GM18868 (cell line): ENCODE measurements around the gene GPRASP3.
"Not testable (repeated sequence)": the region's sequence is repeated elsewhere in the genome, so short reads cannot be mapped to it uniquely, and the experiment has no call there.

ENCODE experiments used
- ATAC-seq: cut with Tn5 transposase; IDR thresholded peaks from one replicate; pipeline ENCODE4 v1.9.1; 2021; ENCODE audit warnings: mild to moderate bottlenecking, moderate library complexity; ENCODE audit not compliant: unreplicated experiment

GPRASP3 gene

DNA sequence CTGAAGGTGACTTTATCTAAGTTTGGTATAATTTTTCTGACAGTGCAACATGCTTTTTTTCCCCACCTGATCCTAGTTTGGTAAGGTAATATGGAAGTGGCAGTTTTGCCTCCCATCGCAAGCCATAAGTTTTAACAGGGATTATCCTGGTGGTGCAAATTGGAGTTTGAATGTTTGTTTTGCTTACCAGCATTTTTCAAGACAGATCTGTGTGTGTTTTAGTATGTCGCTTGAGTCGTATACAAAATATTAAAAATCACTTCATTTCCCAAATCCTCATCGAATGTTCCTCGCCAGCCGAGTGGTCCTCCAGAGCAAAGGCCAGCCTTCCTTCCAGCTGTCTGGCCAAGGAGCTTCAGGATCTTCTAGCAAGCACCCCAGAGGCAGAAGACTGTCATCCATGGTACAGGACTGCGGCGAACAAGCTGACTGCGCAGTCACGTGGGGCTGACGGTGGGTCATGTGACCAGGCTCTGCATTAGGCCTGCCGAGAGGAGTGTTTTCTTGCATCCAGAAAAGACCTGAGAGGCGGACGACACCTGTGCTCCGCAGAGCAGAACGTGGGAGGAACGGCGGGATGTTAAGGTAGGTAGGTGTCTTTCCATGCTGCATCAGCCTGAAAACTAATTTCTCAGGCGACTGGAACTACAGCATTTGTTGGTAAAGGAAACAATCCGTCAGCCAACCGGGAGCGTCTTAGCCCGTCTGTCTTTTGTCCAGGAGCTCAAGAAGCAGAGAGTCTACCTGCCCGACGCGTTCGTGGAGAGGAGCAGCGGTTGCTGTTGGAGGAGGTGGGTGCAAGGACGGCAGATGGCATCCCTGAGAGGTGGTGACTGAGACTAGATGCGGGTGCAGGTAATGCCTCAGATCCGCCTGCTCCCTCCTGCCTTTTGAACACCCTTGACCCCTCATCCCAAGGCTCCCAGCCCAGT is at the start of gene GPRASP3:
Gene GPRASP3 (plus strand): TSS at position 507 of the 932 bp plus-strand sequence. CDS start 28,253 bp downstream, outside the sequence.
- no peak for ATAC-seq

- ATAC-seq, result no peak
These were observed 47.7 kb upstream of the GPRASP3 start for GRCh38 chrX:102672856-102673255.

DNA sequence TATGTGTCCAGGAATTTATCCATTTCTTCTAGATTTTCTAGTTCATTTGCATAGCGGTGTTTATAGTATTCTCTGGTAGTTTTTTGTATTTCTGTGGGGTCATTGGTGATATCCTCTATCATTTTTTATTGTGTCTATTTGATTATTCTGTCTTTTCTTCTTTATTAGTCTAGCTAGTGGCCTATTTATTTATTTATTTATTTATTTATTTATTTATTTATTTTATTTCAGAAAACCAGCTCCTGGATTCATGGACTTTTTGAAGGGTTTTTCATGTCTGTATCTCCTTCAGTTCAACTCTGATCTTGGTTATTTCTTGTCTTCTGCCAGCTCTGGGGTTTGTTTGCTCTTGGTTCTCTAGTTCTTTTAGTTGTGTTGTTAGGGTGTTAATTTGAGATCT is 43.1 kb upstream of the GPRASP3 start:
- not testable (repeated sequence) for ATAC-seq

- ATAC-seq, result no peak
These were observed 35.6 kb upstream of the GPRASP3 start for GRCh38 chrX:102684772-102685520.

DNA sequence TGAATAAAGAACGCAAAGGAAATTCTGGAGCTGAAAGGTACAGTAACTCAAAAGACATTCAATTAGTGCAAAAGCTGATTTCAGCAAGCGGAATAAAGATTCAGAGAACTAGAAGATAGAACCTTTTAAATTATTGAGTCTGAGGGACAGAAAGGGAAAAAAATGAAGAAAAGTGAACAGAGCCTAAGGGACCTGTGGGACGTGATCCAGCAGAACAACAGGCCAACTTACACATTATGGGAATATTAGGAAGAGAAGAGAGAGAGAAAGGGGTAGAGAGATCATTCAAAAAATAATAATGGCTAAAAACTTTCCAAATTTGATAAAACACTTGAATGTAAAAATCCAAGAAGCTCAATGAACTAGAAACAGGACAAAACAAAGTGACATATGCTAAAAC is 25.8 kb upstream of the GPRASP3 start:
- no peak for ATAC-seq

- ATAC-seq, result no peak
These were observed 24.2 kb upstream of the GPRASP3 start for GRCh38 chrX:102696306-102696705.

DNA sequence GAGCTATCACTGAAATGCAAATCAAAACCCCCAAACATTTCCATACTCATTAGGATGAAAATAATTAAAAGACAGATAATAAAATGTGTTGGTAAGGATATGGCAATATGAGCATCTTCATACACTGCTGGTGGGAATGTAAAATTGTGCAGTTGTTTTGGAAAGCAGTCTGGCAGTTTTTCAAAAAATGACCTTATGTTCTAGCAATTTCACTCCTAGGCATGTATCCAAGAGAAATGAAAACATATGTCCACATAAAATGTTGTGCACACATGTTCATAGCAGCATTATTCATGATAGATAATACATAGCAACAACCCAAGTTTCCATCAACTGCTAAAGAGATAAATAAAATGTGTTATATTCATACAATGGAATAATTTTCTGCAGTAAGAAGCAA is 23.0 kb upstream of the GPRASP3 start:
- no peak for ATAC-seq

DNA sequence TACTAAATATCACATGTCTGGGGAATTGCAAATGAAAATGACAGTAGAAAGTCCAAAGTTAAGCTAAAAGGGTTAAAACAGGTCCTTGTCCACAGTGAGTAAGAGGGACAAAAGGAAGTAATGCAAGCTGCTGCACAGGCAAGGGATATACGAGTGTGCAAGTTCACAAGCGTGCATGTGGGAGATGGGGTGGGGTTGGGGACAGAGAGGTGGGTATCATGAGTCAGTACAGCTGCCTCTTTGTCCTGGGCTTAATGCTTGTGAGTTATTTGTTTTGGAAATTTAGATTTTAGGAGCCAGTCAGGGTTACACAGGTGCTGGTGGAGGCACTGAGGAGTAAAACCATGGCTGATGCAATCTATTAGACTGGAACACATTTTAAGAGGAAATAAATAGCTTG is 11.6 kb upstream of the GPRASP3 start:
- ATAC-seq, result no peak

DNA sequence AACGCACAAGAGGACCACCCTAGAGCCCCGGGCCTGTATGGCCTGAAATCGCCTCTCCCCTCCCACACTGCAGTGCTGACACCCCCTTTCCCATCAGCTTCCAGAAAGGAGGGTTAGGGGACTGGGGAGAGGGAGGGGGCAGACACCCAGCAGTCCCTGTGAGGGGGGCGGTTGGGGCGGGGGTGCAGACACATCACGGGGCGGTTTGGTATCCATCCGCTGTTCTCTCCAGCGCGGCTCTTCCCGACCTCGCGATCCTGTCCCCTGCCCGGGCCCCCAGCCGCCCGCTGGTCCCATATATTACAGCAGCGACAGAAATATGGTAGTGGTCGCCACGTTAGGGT is 8.7 kb upstream of the GPRASP3 start:
- no peak for ATAC-seq

GRCh38 chrX:102712216-102712966 is 8.2 kb upstream of the GPRASP3 start, which contains the start of gene GPRASP2:
Gene GPRASP2 (plus strand): TSS chrX:102712448. CDS start chrX:102714870, 2,422 bp downstream.
- ATAC-seq, result peak; percentile 43

- ATAC-seq, result peak; percentile 65
These were observed 7.4 kb upstream of the GPRASP3 start for GRCh38 chrX:102712981-102713625.

DNA sequence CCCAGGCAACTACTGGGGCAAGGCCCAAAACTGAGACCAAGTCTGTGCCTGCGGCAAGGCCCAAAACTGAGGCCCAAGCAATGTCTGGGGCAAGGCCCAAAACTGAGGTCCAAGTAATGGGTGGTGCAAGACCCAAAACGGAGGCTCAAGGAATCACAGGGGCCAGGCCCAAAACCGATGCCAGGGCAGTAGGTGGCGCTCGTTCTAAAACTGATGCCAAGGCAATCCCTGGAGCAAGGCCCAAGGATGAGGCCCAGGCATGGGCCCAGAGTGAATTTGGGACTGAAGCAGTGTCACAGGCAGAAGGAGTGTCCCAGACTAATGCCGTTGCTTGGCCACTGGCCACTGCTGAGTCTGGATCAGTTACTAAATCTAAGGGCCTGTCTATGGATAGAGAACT is 5.5 kb upstream of the GPRASP3 start:
- no peak for ATAC-seq

GRCh38 chrX:102715967-102716366 is 4.6 kb upstream of the GPRASP3 start:
- ATAC-seq, result no peak

DNA sequence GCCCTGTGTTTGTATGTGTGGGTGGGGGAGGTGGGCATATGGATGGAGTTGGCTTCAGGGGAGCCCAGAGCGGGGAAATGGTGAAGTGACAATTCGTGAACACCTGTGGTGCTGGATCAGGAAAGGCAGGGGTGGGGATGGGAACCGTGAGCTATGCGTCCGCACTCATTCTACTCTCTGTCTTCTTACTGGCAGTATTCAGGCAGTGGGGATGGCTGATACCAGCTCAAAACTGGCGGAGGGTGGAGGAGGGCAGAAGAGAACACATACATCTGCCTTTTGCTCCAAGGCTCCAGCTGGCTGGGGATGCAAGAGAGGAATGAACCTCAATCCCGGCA is 595 bp downstream of the GPRASP3 start:
- ATAC-seq, result not testable (repeated sequence)

- ATAC-seq, result no peak
These were observed 2.9 kb downstream of the GPRASP3 start for GRCh38 chrX:102723456-102723855.

DNA sequence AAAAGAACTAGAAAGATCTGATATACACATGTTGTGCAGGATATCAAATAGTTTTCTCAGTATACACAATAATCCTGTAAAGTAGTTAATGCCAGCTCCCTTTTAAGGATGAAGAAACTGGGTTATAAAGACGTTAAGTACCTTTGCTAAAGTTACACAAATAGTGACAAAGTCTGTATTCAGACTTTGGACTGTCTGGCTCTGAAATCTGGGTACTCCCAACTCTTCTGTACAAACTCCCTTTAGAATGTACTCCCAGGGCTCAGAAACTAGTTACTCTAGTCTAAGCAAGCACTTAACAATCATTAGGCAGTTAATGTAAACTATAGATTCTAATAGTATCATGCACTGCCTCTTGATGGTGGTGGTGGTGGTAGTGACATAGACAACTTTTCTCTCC is 7.2 kb downstream of the GPRASP3 start:
- ATAC-seq, result no peak

DNA sequence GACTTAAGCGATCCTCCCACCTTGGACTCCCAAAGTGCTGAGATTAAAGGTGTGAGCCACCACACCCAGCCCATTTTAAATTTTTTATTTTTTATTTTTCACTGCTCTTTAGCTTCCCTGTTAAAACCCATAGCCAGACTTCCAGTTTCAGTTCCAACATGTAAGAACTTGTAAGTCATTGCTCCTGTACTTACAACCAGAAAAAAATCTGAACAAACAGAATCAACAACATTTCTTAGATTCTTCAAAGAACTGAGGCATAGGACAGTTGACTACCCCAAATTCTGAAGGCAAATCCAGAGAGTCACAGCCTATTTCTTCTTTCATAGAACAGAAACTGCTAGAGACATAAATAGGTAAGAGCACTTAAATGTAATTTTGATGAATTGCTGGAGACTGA is 8.1 kb downstream of the GPRASP3 start:
- no peak for ATAC-seq

- no peak for ATAC-seq
These were observed 19.1 kb downstream of the GPRASP3 start for GRCh38 chrX:102739657-102740056.

GRCh38 chrX:102744307-102744706 is 23.8 kb downstream of the GPRASP3 start:
- ATAC-seq, result no peak

DNA sequence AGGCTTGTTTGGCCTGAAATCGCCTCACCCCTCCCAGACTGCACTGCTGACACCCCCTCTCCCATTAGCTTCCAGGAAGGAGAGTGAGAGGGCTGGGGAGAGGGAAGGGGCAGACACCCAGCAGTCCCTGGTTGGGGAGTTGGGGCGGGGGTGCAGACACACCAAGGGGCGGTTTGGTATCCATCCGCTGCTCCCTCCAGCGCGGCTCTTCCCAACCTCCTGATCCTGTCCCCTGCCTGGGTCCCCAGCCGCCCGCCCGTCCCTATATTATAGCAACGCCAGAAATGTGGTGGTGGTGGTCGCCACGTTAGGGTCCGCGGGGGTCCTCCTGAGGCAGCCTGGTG is 24.9 kb downstream of the GPRASP3 start:
- ATAC-seq, result no peak
